Esophagus squamous epithelium (tissue), 5 donors: ENCODE measurements around the gene SUCLG2. TPM values are rescaled to one million over a fixed set of nuclear protein-coding genes. Genes with fewer than 3 reads are reported as not detected.

Experiments used
- DNase-seq: peaks from one replicate; lab custom pipeline; 2025; lab: John Stamatoyannopoulos, UW
- H3K27ac ChIP-seq, 4 donors: fragments of 200-600 bp; sonication (generic); one replicate each; pipeline ENCODE4 v1.5.1; 2016 to 2019; ENCODE audit warnings: mild to moderate bottlenecking in 1 of 4
- H3K27me3 ChIP-seq, 4 donors: fragments of 200-600 bp; sonication (generic); 1 replicate in 3 of 4; 2 replicates in 1 of 4; pipeline versions ENCODE4 v1.5.1 to v1.6.0; 2017 to 2021; ENCODE audit warnings: antibody characterized with exemption in 1 of 4
- H3K36me3 ChIP-seq, 3 donors: fragments of 200-600 bp; sonication (generic); one replicate each; pipeline ENCODE4 v1.5.1; 2016 to 2019
- H3K4me1 ChIP-seq, 3 donors: fragments of 200-600 bp; sonication (generic); one replicate each; pipeline ENCODE4 v1.5.1; 2017 to 2019
- H3K4me3 ChIP-seq, 4 donors: fragments of 200-600 bp; sonication (generic); 1 replicate in 3 of 4; 2 replicates in 1 of 4; pipeline ENCODE4 v1.5.1; 2016 to 2019; ENCODE audit warnings: mild to moderate bottlenecking in 2 of 4, moderate library complexity in 1 of 4
- H3K9me3 ChIP-seq, 3 donors: fragments of 200-600 bp; sonication (generic); one replicate each; pipeline ENCODE4 v1.5.1; 2016 to 2019
- CTCF ChIP-seq, 6 experiments: fragments of 450-650 bp in 4 of 6; fragments of 200-600 bp in 2 of 6; sonication (generic) in 2 of 6; IDR thresholded peaks; one replicate each; pipeline ENCODE4 v1.5.1; 2016 to 2019; ENCODE audit warnings: antibody characterized with exemption in 6 of 6, mild to moderate bottlenecking in 4 of 6, moderate library complexity in 4 of 6
- POLR2A ChIP-seq, 4 donors: fragments of 450-650 bp; IDR thresholded peaks; one replicate each; pipeline ENCODE4 v1.6.1; 2017; ENCODE audit warnings: antibody characterized with exemption in 4 of 4, mild to moderate bottlenecking in 4 of 4, moderate library complexity in 3 of 4
- WGBS, 2 donors: methylation state at CpG; one replicate each; pipeline ENCODE4 v1.1.5; 2018; 5-methylcytosine and 5-hydroxymethylcytosine counted together
- intact Hi-C: fragments of 100-400 bp; cut with DNase I; formaldehyde crosslinking; loops from one replicate; pipeline ENCODE4 v1.15.0; 2022
- total RNA-seq, 4 donors: library from RNA; depleted of rRNA; stranded (reverse); fragments of >200 nt; gene quantifications; one replicate each; pipeline ENCODE4 v1.1.0, GENCODE V29; 2016
- donor health status: DM: yes; HTN: yes; CAD: no.

The SUCLG2 gene
- total RNA-seq, 4 donors from 2014 or later, result 29.4 to 55.4 (median 38.8) TPM

GRCh38 chr3:67461667-67462142, 192.7 kb downstream of the SUCLG2 start:
- Histone ChIP-seq H3K4me3 (no peak overlapping the region), H3K9me3 (no peaks in the 10 kb centered on the region), H3K27ac (no peak overlapping the region), H3K4me1 (no peaks in the 10 kb centered on the region), H3K36me3 (peaks cover 0 to 9% (median 0%) of the 10 kb centered on the region in 3 donors), H3K27me3 (no peaks in the 10 kb centered on the region)
- 70 to 72% methylated on average over 3 of the region's 3 CpGs for whole genome bisulfite sequencing, 2 donors
- intact Hi-C loops, result no loop called here
- no peak for DNase-seq
- TF ChIP-seq CTCF (IDR thresholded peaks at IDR 0.05), result no peak
- TF ChIP-seq POLR2A (IDR thresholded peaks at IDR 0.05), result no peak

GRCh38 chr3:67460841-67461510, 193.4 kb downstream of the SUCLG2 start:
- peaks cover 0 to 4% (median 0%) of the 10 kb centered on the region in 3 donors for H3K36me3 ChIP-seq
- TF ChIP-seq POLR2A (IDR thresholded peaks at IDR 0.05) (no peak), CTCF (IDR thresholded peaks at IDR 0.05) (no peak)
- H3K9me3 ChIP-seq, result no peaks in the 10 kb centered on the region
- H3K27ac ChIP-seq, result no peak overlapping the region
- intact Hi-C loops, result no loop called here
- no peaks in the 10 kb centered on the region for H3K27me3 ChIP-seq
- H3K4me1 ChIP-seq, result no peaks in the 10 kb centered on the region
- no peak for DNase-seq
- no peak overlapping the region for H3K4me3 ChIP-seq
- WGBS, 2 donors, result 89 to 92% methylated on average over 8 of the region's 8 CpGs

- Histone ChIP-seq H3K27ac (no peak overlapping the region), H3K27me3 (no peaks in the 10 kb centered on the region), H3K4me1 (no peaks in the 10 kb centered on the region), H3K36me3 (peaks cover 0 to 4% (median 0%) of the 10 kb centered on the region in 3 donors), H3K9me3 (no peaks in the 10 kb centered on the region), H3K4me3 (no peak overlapping the region)
- 78 to 83% methylated on average over 2 of the region's 2 CpGs for WGBS, 2 donors
- no peak for DNase-seq
- intact Hi-C loops, result no loop called here
- no peak for TF ChIP-seq POLR2A (IDR thresholded peaks at IDR 0.05)
- no peak for TF ChIP-seq CTCF (IDR thresholded peaks at IDR 0.05)
Measured at GRCh38 chr3:67459796-67460195, 194.6 kb downstream of the SUCLG2 start.

GRCh38 chr3:67458896-67459530, 195.4 kb downstream of the SUCLG2 start:
- no peak overlapping the region for H3K4me3 ChIP-seq
- no peaks in the 10 kb centered on the region for H3K4me1 ChIP-seq
- H3K36me3 ChIP-seq, result peaks cover 0 to 4% (median 0%) of the 10 kb centered on the region in 3 donors
- intact Hi-C loops, result no loop called here
- no peaks in the 10 kb centered on the region for H3K9me3 ChIP-seq
- no peak for TF ChIP-seq CTCF (IDR thresholded peaks at IDR 0.05)
- TF ChIP-seq POLR2A (IDR thresholded peaks at IDR 0.05), result no peak
- DNase-seq, result no peak
- no peaks in the 10 kb centered on the region for H3K27me3 ChIP-seq
- no peak overlapping the region for H3K27ac ChIP-seq
- 95 to 99% methylated on average over 4 of the region's 4 CpGs for WGBS, 2 donors

GRCh38 chr3:67458408-67458807, 196.0 kb downstream of the SUCLG2 start:
- TF ChIP-seq POLR2A (IDR thresholded peaks at IDR 0.05), result no peak
- no peak for TF ChIP-seq CTCF (IDR thresholded peaks at IDR 0.05)
- Histone ChIP-seq H3K27ac (no peak overlapping the region), H3K4me1 (no peaks in the 10 kb centered on the region), H3K36me3 (peaks cover 0 to 4% (median 0%) of the 10 kb centered on the region in 3 donors), H3K9me3 (no peaks in the 10 kb centered on the region), H3K27me3 (no peaks in the 10 kb centered on the region), H3K4me3 (no peak overlapping the region)
- intact Hi-C loops, result no loop called here
- no peak for DNase-seq
- WGBS, 2 donors, result 82 to 86% methylated on average over 5 of the region's 5 CpGs
